ENCODE data around the gene AUP1. TPM values are rescaled to one million over a fixed set of nuclear protein-coding genes. Genes with fewer than 3 reads are reported as not detected.

AUP1 gene
- total and polyA plus RNA-seq, 9 of the 15 experiments (the other 6 are each of a cell fraction or from before 2014, with no cell fraction given) = 70.7 to 245 (median 165) TPM

DNA sequence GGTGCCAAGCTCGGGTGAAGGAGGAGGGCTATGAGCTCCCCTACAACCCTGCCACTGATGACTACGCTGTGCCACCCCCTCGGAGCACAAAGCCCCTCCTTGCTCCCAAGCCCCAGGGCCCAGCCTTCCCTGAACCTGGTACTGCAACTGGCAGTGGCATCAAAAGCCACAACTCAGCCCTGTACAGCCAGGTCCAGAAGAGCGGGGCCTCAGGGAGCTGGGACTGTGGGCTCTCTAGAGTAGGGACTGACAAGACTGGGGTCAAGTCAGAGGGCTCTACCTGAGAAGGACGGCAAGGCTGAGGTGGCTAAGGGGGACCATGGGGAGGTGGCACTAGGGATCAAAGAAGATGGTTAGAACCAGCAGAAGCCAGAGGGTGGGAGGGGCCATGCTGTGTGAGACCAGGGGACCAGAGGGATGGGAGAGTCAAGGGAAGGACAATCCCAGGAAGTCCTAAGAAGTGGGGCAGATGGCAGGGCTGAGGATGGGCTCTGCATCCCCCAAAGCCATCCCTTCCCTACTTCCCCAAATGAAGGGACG, 27.4 kb upstream of the AUP1 start:
- H3K9me3 ChIP-seq (replicated peaks; ENCODE audit: control insufficient read depth, insufficient read depth, low read depth, low read length) = no peaks in the 10 kb centered on the region
- DNase-seq (ENCODE audit: extremely low read depth in 1 of 4, low spot score in 3 of 4) (no peak), ATAC-seq (no peak), FAIRE-seq (no peak)
- no peak overlapping the region for H3K4me2 ChIP-seq (ENCODE audit: insufficient read depth, low read length)
- ChIA-PET POLR2A (interaction anchor here (0.8 to 1.4 kb wide), 3 partner anchors 12 to 53 kb away, joined by 3 to 4 read pairs (median 3); no protein-coding TSS in a partner anchor), CTCF (ENCODE audit: low intra/inter-chr PET ratio) (no interaction called here)
- H3K9ac ChIP-seq (ENCODE audit: insufficient read depth in 1 of 2, low read depth in 2 of 2, low read length in 2 of 2) = peak overlapping the region in 1 of 2 experiments; percentile 54; a peak in 1 of 4 replicates
- no peak for TF ChIP-seq POLR2B (IDR thresholded peaks at IDR 0.05; ENCODE audit: low read depth, partially characterized antibody)
- TF ChIP-seq ERF (CRISPR knock-in tag; IDR thresholded peaks at IDR 0.05) = no peak
- no peak for TF ChIP-seq E2F8 (IDR thresholded peaks at IDR 0.05; ENCODE audit: low read depth, partially characterized antibody)
- no peak for TF ChIP-seq EGR1 (conservative IDR thresholded peaks at IDR 0.05)
- TF ChIP-seq POLR3A (IDR thresholded peaks at IDR 0.05; ENCODE audit: borderline replicate concordance, extremely low read depth, insufficient read depth, insufficient read length) = no peak
- no peak for TF ChIP-seq NR2F6 (CRISPR knock-in tag; IDR thresholded peaks at IDR 0.05)
- no peak for TF ChIP-seq PCBP1 (IDR thresholded peaks at IDR 0.05; ENCODE audit: low read depth, low read length, poor library complexity, severe bottlenecking)
- no peak for TF ChIP-seq MCM5 (IDR thresholded peaks at IDR 0.05; ENCODE audit: low read depth)
- TF ChIP-seq, protein P1, sequence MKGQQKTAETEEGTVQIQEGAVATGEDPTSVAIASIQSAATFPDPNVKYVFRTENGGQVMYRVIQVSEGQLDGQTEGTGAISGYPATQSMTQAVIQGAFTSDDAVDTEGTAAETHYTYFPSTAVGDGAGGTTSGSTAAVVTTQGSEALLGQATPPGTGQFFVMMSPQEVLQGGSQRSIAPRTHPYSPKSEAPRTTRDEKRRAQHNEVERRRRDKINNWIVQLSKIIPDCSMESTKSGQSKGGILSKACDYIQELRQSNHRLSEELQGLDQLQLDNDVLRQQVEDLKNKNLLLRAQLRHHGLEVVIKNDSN (CRISPR knock-in tag; IDR thresholded peaks at IDR 0.05) = no peak
- TF ChIP-seq FUS (optimal IDR thresholded peaks at IDR 0.05; ENCODE audit: low read depth, low read length) = no peak
- no peak for TF ChIP-seq KAT7 (CRISPR knock-in tag; IDR thresholded peaks at IDR 0.05; ENCODE audit: borderline replicate concordance)
- no peak for TF ChIP-seq HDGF (IDR thresholded peaks at IDR 0.05)
- no peak for TF ChIP-seq BCOR (IDR thresholded peaks at IDR 0.05)
- intact Hi-C loops (cut with micrococcal nuclease) = no loop called here
- no peak overlapping the region for H3K27ac ChIP-seq (ENCODE audit: extremely low read depth, low read depth, low read length)
- H3K4me3 ChIP-seq = no peak overlapping the region
- peaks cover 15% of the 10 kb centered on the region; the same call in 2 of the 3 replicates for H3K79me2 ChIP-seq (ENCODE audit: control insufficient read depth, insufficient read depth, low read length)
- no TSS peak for BruUV-seq (replicated peaks)
- WGBS (ENCODE audit: insufficient coverage, low coverage, missing lambda C conversion rate) = 95% methylated on average over 6 of the region's 6 CpGs
- H2AFZ ChIP-seq (ENCODE audit: low read depth, low read length) = no peak overlapping the region
- H3K4me1 ChIP-seq (replicated peaks in 1 of 2; ENCODE audit: control insufficient read depth in 2 of 2, insufficient read depth in 2 of 2, low read length in 2 of 2) = peaks cover 25 to 54% of the 10 kb centered on the region in 2 experiments
- peaks cover 0 to 12% of the 10 kb centered on the region in 2 experiments; a peak in 2 of 5 replicates for H3K27me3 ChIP-seq (ENCODE audit: control insufficient read depth in 2 of 2, insufficient read depth in 2 of 2, low read length in 2 of 2)
- no peaks in the 10 kb centered on the region for H4K20me1 ChIP-seq (replicated peaks; ENCODE audit: control insufficient read depth, insufficient read depth, low read length)
- peaks cover 17% of the 10 kb centered on the region; the same call in 1 of the 3 replicates for H3K36me3 ChIP-seq (ENCODE audit: control insufficient read depth, insufficient read depth, low read length)
- no peaks in the 10 kb centered on the region for H3K9me1 ChIP-seq (ENCODE audit: control insufficient read depth, insufficient read depth, low read length)
- in situ Hi-C loops (cut with MboI) = no loop called here

Data from K562 (cell line).